Measurements from ENCODE around the gene MEI1.
"Not testable (repeated sequence)": the region's sequence is repeated elsewhere in the genome, so short reads cannot be mapped to it uniquely, and the experiment has no call there.

MEI1 gene

GRCh38 chr22:41682033-41682807 lies 17.1 kb upstream of the MEI1 start:
- DNase-seq = peak; percentile 94

- DNase-seq = no peak
Observed at GRCh38 chr22:41683052-41683451, 16.3 kb upstream of the MEI1 start.

GRCh38 chr22:41683616-41684015 lies 15.7 kb upstream of the MEI1 start:
- no peak for DNase-seq

GRCh38 chr22:41684194-41684593 lies 15.1 kb upstream of the MEI1 start:
- DNase-seq = no peak

GRCh38 chr22:41686890-41687289 lies 12.4 kb upstream of the MEI1 start:
- not testable (repeated sequence) for DNase-seq

- no peak for DNase-seq
Observed at GRCh38 chr22:41687901-41688364, 11.4 kb upstream of the MEI1 start.

- peak; percentile 94 for DNase-seq
Observed at GRCh38 chr22:41688365-41689211, 10.7 kb upstream of the MEI1 start, which contains the start of gene SNU13. Gene SNU13, minus strand, starts transcription at chr22:41688867. Its CDS starts 71 bp downstream, at chr22:41688796.

- DNase-seq = no peak
Observed at GRCh38 chr22:41690476-41690875, 8.8 kb upstream of the MEI1 start.

GRCh38 chr22:41695211-41695610 lies 4.1 kb upstream of the MEI1 start:
- no peak for DNase-seq

GRCh38 chr22:41696703-41697102 lies 2.6 kb upstream of the MEI1 start:
- no peak for DNase-seq

GRCh38 chr22:41697126-41697775 lies 2.1 kb upstream of the MEI1 start:
- DNase-seq = peak; percentile 93

GRCh38 chr22:41700108-41700364 lies 733 bp downstream of the MEI1 start:
- DNase-seq = no peak

GRCh38 chr22:41702763-41703162 lies 3.5 kb downstream of the MEI1 start:
- DNase-seq = no peak

GRCh38 chr22:41709341-41709740 lies 10.0 kb downstream of the MEI1 start:
- DNase-seq = no peak

GRCh38 chr22:41713004-41713403 lies 13.7 kb downstream of the MEI1 start:
- no peak for DNase-seq

- no peak for DNase-seq
Observed at GRCh38 chr22:41722496-41722895, 23.2 kb downstream of the MEI1 start.

GRCh38 chr22:41725510-41726110 lies 26.3 kb downstream of the MEI1 start:
- DNase-seq = no peak

GRCh38 chr22:41731609-41732008 lies 32.3 kb downstream of the MEI1 start:
- DNase-seq = no peak

GRCh38 chr22:41732096-41732772 lies 32.9 kb downstream of the MEI1 start:
- no peak for DNase-seq

- DNase-seq = not testable (repeated sequence)
Observed at GRCh38 chr22:41733241-41733640, 33.9 kb downstream of the MEI1 start.

- DNase-seq = no peak
Observed at GRCh38 chr22:41739576-41739975, 40.3 kb downstream of the MEI1 start.

GRCh38 chr22:41742918-41743317 lies 43.6 kb downstream of the MEI1 start:
- DNase-seq = no peak

- DNase-seq = no peak
Observed at GRCh38 chr22:41745968-41746367, 46.7 kb downstream of the MEI1 start.

Measured in right hindlimb (tissue), 1 donor.